IMR-90 (cell line): Measurements from ENCODE around the gene NHLRC2.

Experiments used
- BHLHE40 ChIP-seq: fragments of 150-350 bp; IDR thresholded peaks from 2 replicates; pipeline ENCODE4 v1.6.1; 2016; ENCODE audit warnings: mild to moderate bottlenecking, low read depth, low read length
- CEBPB ChIP-seq: IDR thresholded peaks from 2 replicates; pipeline ENCODE4 v1.6.1; 2012; ENCODE audit warnings: low read depth, low read length, improper control_type of control experiment
- CTCF ChIP-seq: conservative IDR thresholded peaks from 2 replicates; pipeline ENCODE4 v1.5.1; 2012; ENCODE audit warnings: mild to moderate bottlenecking, low read depth, low read length, improper control_type of control experiment
- FOS ChIP-seq: fragments of 150-350 bp; IDR thresholded peaks from 2 replicates; pipeline ENCODE4 v1.6.1; 2016; ENCODE audit warnings: low read depth, low read length
- MAFK ChIP-seq: IDR thresholded peaks from 2 replicates; pipeline ENCODE4 v1.6.1; 2012; ENCODE audit warnings: low read depth, low read length, improper control_type of control experiment
- MAZ ChIP-seq: IDR thresholded peaks from 2 replicates; pipeline ENCODE4 v1.6.1; 2012; ENCODE audit warnings: low read depth, mild to moderate bottlenecking, low read length, improper control_type of control experiment, moderate library complexity, borderline replicate concordance
- MXI1 ChIP-seq: IDR thresholded peaks from 2 replicates; pipeline ENCODE4 v1.6.1; 2012; ENCODE audit warnings: low read depth, mild to moderate bottlenecking, low read length, moderate library complexity, borderline replicate concordance
- NFE2L2 ChIP-seq: fragments of 150-350 bp; IDR thresholded peaks from 2 replicates; pipeline ENCODE4 v1.6.1; 2016; ENCODE audit warnings: low read depth, mild to moderate bottlenecking, low read length
- POLR2A ChIP-seq: IDR thresholded peaks from 2 replicates; pipeline ENCODE4 v1.6.1; 2012; ENCODE audit warnings: mild to moderate bottlenecking, low read depth, low read length
- RAD21 ChIP-seq: IDR thresholded peaks from 2 replicates; pipeline ENCODE4 v1.6.1; 2012; ENCODE audit warnings: low read length, improper control_type of control experiment
- RCOR1 ChIP-seq: IDR thresholded peaks from 2 replicates; pipeline ENCODE4 v1.6.1; 2012; ENCODE audit warnings: mild to moderate bottlenecking, low read length, improper control_type of control experiment; ENCODE audit not compliant: insufficient replicate concordance
- RFX5 ChIP-seq: IDR thresholded peaks from 2 replicates; pipeline ENCODE4 v1.8.0; 2012; ENCODE audit warnings: low read depth, mild to moderate bottlenecking, low read length, moderate library complexity
- SMC3 ChIP-seq: fragments of 150-350 bp; IDR thresholded peaks from 2 replicates; pipeline ENCODE4 v1.6.1; 2016; ENCODE audit warnings: low read depth, mild to moderate bottlenecking, antibody characterized with exemption, low read length, moderate library complexity
- USF2 ChIP-seq: fragments of 150-350 bp; IDR thresholded peaks from 2 replicates; pipeline ENCODE4 v1.6.1; 2017; ENCODE audit warnings: mild to moderate bottlenecking, antibody characterized with exemption, low read length, low read depth

- TF ChIP-seq SMC3 = no peak
- no peak for TF ChIP-seq CTCF
- TF ChIP-seq CEBPB = no peak
- TF ChIP-seq RAD21 = no peak
- no peak for TF ChIP-seq FOS
- no peak for TF ChIP-seq POLR2A
- TF ChIP-seq USF2 = no peak
- no peak for TF ChIP-seq RFX5
- TF ChIP-seq MAFK = no peak
- no peak for TF ChIP-seq MXI1
- TF ChIP-seq NFE2L2 = no peak
- TF ChIP-seq MAZ = no peak
- TF ChIP-seq BHLHE40 = no peak
- no peak for TF ChIP-seq RCOR1
Observed at GRCh38 chr10:113905756-113906155, 51.3 kb downstream of the NHLRC2 start.
